Lower leg skin (tissue), 4 donors: Measurements from ENCODE around the gene ZNF578. TPM values are rescaled to one million over a fixed set of nuclear protein-coding genes. Genes with fewer than 3 reads are reported as not detected.
A peak's percentile ranks its signal among the peaks of the same experiment; 100 is the strongest.
"Not testable (repeated sequence)": the region's sequence is repeated elsewhere in the genome, so short reads cannot be mapped to it uniquely, and the experiment has no call there.

ENCODE experiments used
- DNase-seq, 2 donors: peaks; one replicate each; pipeline ENCODE4 v3.0.0-alpha.2; 2019; ENCODE audit warnings: low spot score in 2 of 2
- H3K4me3 ChIP-seq: fragments of 200-600 bp; sonication (generic); 2 replicates; pipeline ENCODE4 v1.5.1; 2017; ENCODE audit warnings: mild to moderate bottlenecking, low read depth; ENCODE audit not compliant: poor library complexity, severe bottlenecking
- CTCF ChIP-seq, 3 donors: fragments of 450-650 bp; IDR thresholded peaks; one replicate each; pipeline ENCODE4 v1.5.1; 2016; ENCODE audit warnings: antibody characterized with exemption in 3 of 3, mild to moderate bottlenecking in 3 of 3, moderate library complexity in 2 of 3
- POLR2A ChIP-seq, 2 donors: fragments of 450-650 bp; IDR thresholded peaks; one replicate each; pipeline ENCODE4 v1.6.1; 2016 to 2017; ENCODE audit warnings: antibody characterized with exemption in 2 of 2, mild to moderate bottlenecking in 1 of 2, moderate library complexity in 1 of 2
- WGBS, 2 donors: methylation state at CpG; one replicate each; pipeline ENCODE4 v1.1.5; 2018; 5-methylcytosine and 5-hydroxymethylcytosine counted together
- intact Hi-C: fragments of 100-400 bp; cut with DNase I; formaldehyde crosslinking; loops from one replicate; pipeline ENCODE4 v1.15.0; 2023; ENCODE audit warnings: low total_unique reads
- total RNA-seq, 4 donors: library from RNA; depleted of rRNA; stranded (reverse); fragments of >200 nt; gene quantifications; one replicate each; pipeline ENCODE4 v1.1.0, GENCODE V29; 2016

Gene ZNF578
- total RNA-seq, 4 donors from 2014 or later: 0.56 to 1.1 TPM; not detected in 2

GRCh38 chr19:52492201-52492993 is 39.0 kb downstream of the ZNF578 start:
- peak in 1 of 2 donors; percentile 60 for DNase-seq

GRCh38 chr19:52492994-52493470 is 39.7 kb downstream of the ZNF578 start:
- WGBS, 2 donors: 10 to 11% methylated on average over 28 of the region's 28 CpGs
- TF ChIP-seq CTCF (IDR thresholded peaks at IDR 0.05): no peak
- no peak for TF ChIP-seq POLR2A (IDR thresholded peaks at IDR 0.05)
- intact Hi-C loops: no loop called here
- no peak overlapping the region for H3K4me3 ChIP-seq
- peak in 1 of 2 donors; percentile 50 for DNase-seq

More at GRCh38 chr19:52492201-52492993, 39.0 kb downstream of the ZNF578 start:
- TF ChIP-seq CTCF (IDR thresholded peaks at IDR 0.05) (no peak), POLR2A (IDR thresholded peaks at IDR 0.05) (no peak)
- 25 to 30% methylated on average over 26 to 37 of the region's 37 CpGs for WGBS, 2 donors
- intact Hi-C loops: no loop called here
- no peak overlapping the region for H3K4me3 ChIP-seq

- intact Hi-C loops: no loop called here
- DNase-seq: no peak
- WGBS, 2 donors: 83 to 85% methylated on average over 3 of the region's 3 CpGs
- no peak for TF ChIP-seq CTCF (IDR thresholded peaks at IDR 0.05)
- no peak for TF ChIP-seq POLR2A (IDR thresholded peaks at IDR 0.05)
- no peak overlapping the region for H3K4me3 ChIP-seq
Measured at GRCh38 chr19:52494518-52494917, 41.2 kb downstream of the ZNF578 start.

GRCh38 chr19:52498571-52498970 is 45.2 kb downstream of the ZNF578 start:
- peak in 1 of 2 donors; percentile 32 for DNase-seq
- 95 to 97% methylated on average over 8 of the region's 8 CpGs for WGBS, 2 donors
- intact Hi-C loops: no loop called here
- TF ChIP-seq CTCF (IDR thresholded peaks at IDR 0.05): no peak
- no peak for TF ChIP-seq POLR2A (IDR thresholded peaks at IDR 0.05)
- H3K4me3 ChIP-seq: no peak overlapping the region

GRCh38 chr19:52500474-52500873 is 47.1 kb downstream of the ZNF578 start:
- intact Hi-C loops, DNase-seq, H3K4me3 ChIP-seq: not testable (repeated sequence)
- WGBS, 2 donors: 32 to 46% methylated on average over 3 of the region's 3 CpGs

- 87 to 90% methylated on average over 12 of the region's 12 CpGs for WGBS, 2 donors
- DNase-seq, H3K4me3 ChIP-seq, intact Hi-C loops: not testable (repeated sequence)
Measured at GRCh38 chr19:52500991-52501390, 47.6 kb downstream of the ZNF578 start.
